EH (cell line): Measurements from ENCODE around the gene PATJ.
"Not testable (repeated sequence)": the region's sequence is repeated elsewhere in the genome, so short reads cannot be mapped to it uniquely, and the experiment has no call there.

Source experiments
- DNase-seq: peaks from one replicate; pipeline ENCODE4 v3.0.0-alpha.2; 2015; ENCODE audit warnings: low read depth

Gene PATJ

GRCh38 chr1:62209931-62210595 lies 467.8 kb downstream of the PATJ start:
- peak; percentile 22 for DNase-seq

- no peak for DNase-seq
Measured at GRCh38 chr1:62210960-62211359, 468.7 kb downstream of the PATJ start.

GRCh38 chr1:62212411-62212810 lies 470.1 kb downstream of the PATJ start:
- no peak for DNase-seq

- no peak for DNase-seq
Measured at GRCh38 chr1:62213075-62213914, 471.0 kb downstream of the PATJ start.

GRCh38 chr1:62218604-62219003 lies 476.3 kb downstream of the PATJ start:
- peak; percentile 25 for DNase-seq

- DNase-seq: not testable (repeated sequence)
Measured at GRCh38 chr1:62220456-62220855, 478.2 kb downstream of the PATJ start.

GRCh38 chr1:62221171-62221570 lies 478.9 kb downstream of the PATJ start:
- DNase-seq: no peak

GRCh38 chr1:62222321-62222720 lies 480.0 kb downstream of the PATJ start:
- no peak for DNase-seq

GRCh38 chr1:62224182-62224581 lies 481.9 kb downstream of the PATJ start:
- DNase-seq: no peak

GRCh38 chr1:62227496-62227895 lies 485.2 kb downstream of the PATJ start:
- DNase-seq: no peak
